Spinal cord (tissue), 10 donors: ENCODE data around the gene CNOT2. TPM values are rescaled to one million over a fixed set of nuclear protein-coding genes. Genes with fewer than 3 reads are reported as not detected.

ENCODE experiments used
- DNase-seq, 6 donors: peaks; one replicate each; pipeline versions ENCODE4 v3.0.0 to v3.0.0-alpha.2; 2013 to 2015; ENCODE audit warnings: low spot score in 6 of 6, low read depth in 4 of 6
- H3K27ac ChIP-seq: one replicate; pipeline ENCODE4 v1.5.1; 2013; ENCODE audit warnings: low read depth, low read length, control low read depth
- H3K27me3 ChIP-seq: one replicate; pipeline ENCODE4 v1.6.1; 2013; ENCODE audit warnings: low read length; ENCODE audit not compliant: control insufficient read depth, insufficient read depth
- H3K36me3 ChIP-seq: one replicate; pipeline ENCODE4 v1.6.1; 2013; ENCODE audit warnings: low read length; ENCODE audit not compliant: control insufficient read depth, insufficient read depth
- H3K4me1 ChIP-seq: one replicate; pipeline ENCODE4 v1.6.1; 2013; ENCODE audit warnings: low read length; ENCODE audit not compliant: control insufficient read depth, insufficient read depth
- H3K4me3 ChIP-seq: one replicate; pipeline ENCODE4 v1.5.1; 2013; ENCODE audit warnings: low read depth, low read length, control low read depth
- H3K9me3 ChIP-seq: one replicate; pipeline ENCODE4 v1.6.1; 2013; ENCODE audit warnings: low read length; ENCODE audit not compliant: control insufficient read depth, insufficient read depth
- WGBS: methylation state at CpG from one replicate; pipeline ENCODE4 v1.1.5; 2013; ENCODE audit warnings: missing lambda C conversion rate; ENCODE audit not compliant: insufficient coverage; 5-methylcytosine and 5-hydroxymethylcytosine counted together
- polyA plus RNA-seq, 2 donors: library from polyadenylated mRNA; unstranded; fragments of 120-200 nt; gene quantifications; one replicate each; pipeline ENCODE4 v1.2.1, GENCODE V29; 2013; ENCODE audit not compliant: insufficient read length in 2 of 2
- total RNA-seq, 2 donors: library from RNA; depleted of rRNA in 1 of 2; stranded (reverse); fragments of 120-200 nt in 1 of 2; fragments of >200 nt in 1 of 2; gene quantifications; one replicate each; pipeline versions ENCODE4 v1.2.3 to v1.2.4, GENCODE V29; 2013 to 2014
- donor health status: healthy.

The CNOT2 gene
- total and polyA plus RNA-seq, 4 donors = 72.9 to 155 (median 102) TPM

DNA sequence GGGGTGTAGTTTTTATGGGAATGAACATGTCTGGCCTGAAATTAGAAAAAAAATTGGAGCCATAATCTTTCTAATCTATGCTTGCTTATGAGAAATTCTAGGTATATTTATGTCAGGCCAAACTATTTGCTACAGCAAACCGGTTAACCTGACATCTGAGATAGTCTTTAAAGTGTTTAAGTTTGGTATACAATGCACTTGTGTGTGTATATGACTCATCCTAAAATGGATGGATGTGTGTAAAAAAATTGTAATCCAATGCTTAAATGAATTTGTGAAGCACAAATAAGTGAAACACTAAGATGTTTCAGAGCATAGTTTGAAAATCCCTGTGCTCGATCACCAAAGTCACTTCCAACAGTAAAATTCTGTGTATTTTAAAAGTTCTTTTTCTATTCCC lies 6.7 kb downstream of the CNOT2 start:
- Histone ChIP-seq H3K4me3 (no peak overlapping the region), H3K27me3 (no peaks in the 10 kb centered on the region), H3K27ac (no peak overlapping the region), H3K9me3 (no peaks in the 10 kb centered on the region), H3K4me1 (no peaks in the 10 kb centered on the region), H3K36me3 (no peaks in the 10 kb centered on the region)
- WGBS = 100% methylated on average over 1 of the region's 2 CpGs
- no peak for DNase-seq

DNA sequence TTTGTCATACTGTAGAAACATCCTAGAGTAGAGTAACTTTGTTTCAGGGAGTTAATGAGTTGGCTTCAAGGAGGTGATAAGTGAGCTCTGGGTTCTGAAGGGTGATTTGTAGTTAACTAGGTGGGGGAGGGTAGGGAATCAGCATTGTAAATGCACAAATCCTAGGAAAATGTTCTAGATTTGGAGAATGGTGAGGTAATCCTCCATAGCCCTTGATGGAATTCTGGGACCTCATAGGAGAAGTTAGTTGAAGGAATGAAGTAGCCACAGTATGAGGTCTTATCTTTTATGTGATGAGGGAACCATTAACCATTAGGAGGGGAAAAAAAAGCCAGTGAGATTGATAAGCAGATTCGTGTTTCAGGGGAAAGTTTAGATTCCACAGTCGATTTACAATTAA lies 8.0 kb downstream of the CNOT2 start:
- Histone ChIP-seq H3K4me3 (no peak overlapping the region), H3K36me3 (no peaks in the 10 kb centered on the region), H3K27me3 (no peaks in the 10 kb centered on the region), H3K4me1 (no peaks in the 10 kb centered on the region), H3K27ac (no peak overlapping the region), H3K9me3 (no peaks in the 10 kb centered on the region)
- DNase-seq = no peak
- no CpG with 5 or more reads among the region's 2 CpGs for WGBS

DNA sequence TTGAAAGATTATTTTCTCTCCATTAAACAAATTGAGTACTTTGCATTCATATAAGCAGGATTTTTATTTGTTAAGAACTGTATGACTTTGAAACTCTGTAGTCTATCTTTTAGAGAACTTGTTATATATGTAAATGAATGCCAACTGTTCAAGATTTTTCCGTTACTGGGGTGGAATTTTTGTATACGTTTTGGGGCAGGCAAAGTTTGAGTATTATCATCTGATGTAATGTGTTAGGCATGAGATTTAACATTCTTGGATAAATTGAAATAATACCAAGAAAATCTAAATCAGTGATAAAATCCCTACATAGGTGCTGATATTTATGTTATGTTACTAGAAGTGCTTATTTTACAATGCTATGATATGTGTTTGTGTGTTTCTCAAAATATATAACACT lies 8.4 kb downstream of the CNOT2 start:
- Histone ChIP-seq H3K4me1 (no peaks in the 10 kb centered on the region), H3K4me3 (no peak overlapping the region), H3K36me3 (no peaks in the 10 kb centered on the region), H3K27me3 (no peaks in the 10 kb centered on the region), H3K27ac (no peak overlapping the region), H3K9me3 (no peaks in the 10 kb centered on the region)
- WGBS = no CpG with 5 or more reads among the region's 2 CpGs
- DNase-seq = no peak

DNA sequence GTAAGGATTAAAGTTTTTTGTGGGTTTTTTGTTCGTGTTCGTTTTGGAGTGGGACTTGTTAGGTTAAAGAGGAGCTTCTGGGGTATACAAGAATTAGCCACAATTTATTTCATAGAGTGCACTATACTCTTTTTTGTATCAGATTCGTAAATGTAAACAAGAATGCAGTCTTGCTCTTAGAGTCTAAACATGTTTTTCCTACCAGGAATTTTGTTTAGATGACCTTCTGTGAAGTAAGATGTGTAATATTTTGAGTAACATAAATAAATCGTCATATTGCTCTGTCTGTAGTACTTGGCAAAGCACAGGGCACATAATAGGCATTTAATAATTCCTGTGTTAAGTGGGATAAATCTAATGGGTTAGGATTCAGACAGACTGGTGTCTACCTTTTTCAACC lies 9.6 kb downstream of the CNOT2 start:
- 88% methylated on average over 1 of the region's 4 CpGs for WGBS
- Histone ChIP-seq H3K27me3 (no peaks in the 10 kb centered on the region), H3K27ac (no peak overlapping the region), H3K4me1 (no peaks in the 10 kb centered on the region), H3K36me3 (no peaks in the 10 kb centered on the region), H3K9me3 (no peaks in the 10 kb centered on the region), H3K4me3 (no peak overlapping the region)
- DNase-seq = no peak

DNA sequence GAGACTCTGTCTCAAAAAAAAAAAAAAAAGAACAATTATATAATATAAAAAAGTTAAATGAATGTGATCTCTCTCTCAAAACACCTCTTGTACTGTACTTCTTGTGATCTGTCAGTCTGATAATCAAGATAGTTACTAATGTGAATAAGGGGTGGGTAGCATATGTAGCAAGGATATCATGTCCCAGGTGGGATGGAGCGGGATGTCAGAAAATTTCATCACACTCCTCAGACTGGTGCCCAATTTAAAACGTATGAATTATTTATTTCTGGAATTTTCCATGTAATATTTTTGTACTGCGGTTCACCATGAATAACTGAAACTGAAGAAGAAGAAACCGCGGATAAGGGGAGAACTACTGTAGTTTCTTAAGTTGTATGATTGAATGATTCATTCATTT lies 11.0 kb downstream of the CNOT2 start:
- Histone ChIP-seq H3K27ac (no peak overlapping the region), H3K27me3 (no peaks in the 10 kb centered on the region), H3K4me3 (no peak overlapping the region), H3K4me1 (no peaks in the 10 kb centered on the region), H3K9me3 (no peaks in the 10 kb centered on the region), H3K36me3 (no peaks in the 10 kb centered on the region)
- WGBS = no CpG with 5 or more reads among the region's 5 CpGs
- no peak for DNase-seq

DNA sequence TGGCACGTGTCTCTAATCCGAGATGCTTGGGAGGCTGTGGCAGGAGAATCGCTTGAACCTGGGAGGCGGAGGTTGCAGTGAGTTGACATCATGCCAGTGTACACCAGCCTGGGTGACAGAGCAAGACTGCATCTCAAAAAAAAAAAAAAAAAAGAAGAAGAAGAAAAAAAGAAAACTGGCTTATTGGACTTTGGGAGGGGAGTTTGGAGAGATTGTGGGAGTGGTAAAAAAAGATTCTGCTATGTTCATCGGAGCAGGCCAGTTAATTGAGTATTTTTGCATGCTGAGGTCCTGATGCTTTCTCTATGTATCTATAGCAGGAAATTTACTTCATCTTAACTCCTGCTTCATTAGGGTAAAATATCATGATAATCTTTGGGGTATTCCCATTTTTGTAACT lies 11.6 kb downstream of the CNOT2 start:
- Histone ChIP-seq H3K27ac (no peak overlapping the region), H3K4me1 (no peaks in the 10 kb centered on the region)

DNA sequence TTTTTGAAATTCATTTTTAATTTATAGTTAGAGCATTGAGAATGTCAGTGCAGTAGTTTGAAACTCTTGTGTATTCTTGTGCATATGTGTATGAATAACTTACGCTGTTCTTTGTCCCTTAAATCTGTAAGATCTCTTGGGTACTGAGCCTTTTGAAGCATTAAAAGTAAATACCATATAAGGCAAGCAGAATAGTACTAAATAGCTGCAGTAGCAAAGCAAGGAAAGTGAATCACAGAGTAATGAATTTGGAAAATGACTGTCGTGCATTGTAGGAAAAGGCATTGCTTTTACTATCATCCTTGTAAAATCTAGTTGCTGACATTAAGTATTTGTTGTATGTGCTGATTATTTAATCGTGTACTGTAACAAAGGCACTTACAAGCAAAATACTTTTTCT lies 12.1 kb downstream of the CNOT2 start:
- Histone ChIP-seq H3K4me1 (no peaks in the 10 kb centered on the region), H3K27me3 (no peaks in the 10 kb centered on the region), H3K27ac (no peak overlapping the region), H3K9me3 (no peaks in the 10 kb centered on the region), H3K36me3 (no peaks in the 10 kb centered on the region), H3K4me3 (no peak overlapping the region)
- peak in 1 of 6 donors; percentile 24 for DNase-seq
- no CpG with 5 or more reads among the region's 3 CpGs for WGBS

More for the DNA sequence above, 11.6 kb downstream of the CNOT2 start:
- Histone ChIP-seq H3K9me3 (no peaks in the 10 kb centered on the region), H3K36me3 (no peaks in the 10 kb centered on the region), H3K4me3 (no peak overlapping the region), H3K27me3 (no peaks in the 10 kb centered on the region)
- DNase-seq = no peak
- 89% methylated on average over 3 of the region's 5 CpGs for WGBS

DNA sequence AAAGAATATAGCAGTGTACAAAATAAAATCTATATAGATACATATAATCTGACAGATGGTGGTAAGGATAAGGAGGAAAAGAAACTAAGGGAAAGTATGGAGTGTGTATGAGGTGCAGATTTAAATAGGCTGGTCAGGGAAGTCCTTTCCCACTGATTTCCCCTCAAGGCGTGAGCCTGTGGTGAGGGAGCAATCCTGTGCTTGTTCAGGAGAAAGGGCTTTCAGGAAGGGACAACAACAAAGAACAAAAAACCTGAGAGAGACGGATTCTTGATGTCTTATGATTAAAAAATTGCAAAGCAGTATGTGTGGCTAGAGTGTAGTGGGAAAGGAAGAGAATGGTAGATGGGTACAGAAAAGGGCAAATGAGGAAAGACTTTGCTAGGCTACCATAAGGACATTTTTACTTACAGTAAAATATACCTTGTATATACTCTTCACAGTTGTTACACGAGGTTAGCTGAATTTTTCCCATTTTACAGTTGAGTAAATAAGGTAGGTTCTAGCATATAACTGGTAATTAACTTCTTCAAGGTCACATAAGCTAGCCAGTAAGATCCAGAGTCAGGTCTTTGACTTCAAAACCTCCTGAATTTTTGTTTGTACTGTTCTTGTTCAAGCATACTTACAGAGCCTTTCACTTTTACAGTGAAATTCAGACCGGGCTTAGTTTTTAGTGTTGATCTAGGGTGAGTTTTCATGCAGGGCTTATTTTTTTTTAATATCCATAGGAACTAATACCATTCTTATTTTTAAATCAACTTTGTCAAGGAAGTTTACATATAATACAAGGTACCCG lies 15.6 kb downstream of the CNOT2 start:
- Histone ChIP-seq H3K4me3 (no peak overlapping the region), H3K36me3 (no peaks in the 10 kb centered on the region), H3K27ac (no peak overlapping the region), H3K27me3 (no peaks in the 10 kb centered on the region), H3K9me3 (no peaks in the 10 kb centered on the region), H3K4me1 (no peaks in the 10 kb centered on the region)
- 89% methylated on average over 2 of the region's 5 CpGs for WGBS
- DNase-seq = no peak

DNA sequence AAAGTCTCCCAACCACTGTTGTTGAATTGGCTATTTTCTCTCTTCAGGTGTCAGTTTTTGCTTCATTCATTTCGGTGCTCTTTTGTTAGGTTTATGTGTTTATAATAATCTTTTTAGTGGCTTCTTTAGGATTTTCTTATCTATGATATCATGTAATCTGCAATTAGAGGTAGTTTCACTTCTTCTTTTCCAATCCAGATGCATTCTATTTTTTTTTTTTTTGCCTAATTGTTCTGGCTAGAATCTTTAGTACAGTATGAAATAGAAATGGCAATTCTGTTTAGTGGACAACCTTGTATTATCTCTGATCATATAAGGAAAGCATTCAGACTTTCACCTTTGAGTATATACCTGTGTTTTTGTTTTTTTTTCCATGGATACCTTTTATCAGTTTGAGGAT lies 17.4 kb downstream of the CNOT2 start:
- Histone ChIP-seq H3K27ac (no peak overlapping the region), H3K4me1 (no peaks in the 10 kb centered on the region), H3K9me3 (no peaks in the 10 kb centered on the region), H3K27me3 (no peaks in the 10 kb centered on the region), H3K4me3 (no peak overlapping the region), H3K36me3 (no peaks in the 10 kb centered on the region)
- no peak for DNase-seq
- WGBS = no CpG with 5 or more reads among the region's 1 CpG

DNA sequence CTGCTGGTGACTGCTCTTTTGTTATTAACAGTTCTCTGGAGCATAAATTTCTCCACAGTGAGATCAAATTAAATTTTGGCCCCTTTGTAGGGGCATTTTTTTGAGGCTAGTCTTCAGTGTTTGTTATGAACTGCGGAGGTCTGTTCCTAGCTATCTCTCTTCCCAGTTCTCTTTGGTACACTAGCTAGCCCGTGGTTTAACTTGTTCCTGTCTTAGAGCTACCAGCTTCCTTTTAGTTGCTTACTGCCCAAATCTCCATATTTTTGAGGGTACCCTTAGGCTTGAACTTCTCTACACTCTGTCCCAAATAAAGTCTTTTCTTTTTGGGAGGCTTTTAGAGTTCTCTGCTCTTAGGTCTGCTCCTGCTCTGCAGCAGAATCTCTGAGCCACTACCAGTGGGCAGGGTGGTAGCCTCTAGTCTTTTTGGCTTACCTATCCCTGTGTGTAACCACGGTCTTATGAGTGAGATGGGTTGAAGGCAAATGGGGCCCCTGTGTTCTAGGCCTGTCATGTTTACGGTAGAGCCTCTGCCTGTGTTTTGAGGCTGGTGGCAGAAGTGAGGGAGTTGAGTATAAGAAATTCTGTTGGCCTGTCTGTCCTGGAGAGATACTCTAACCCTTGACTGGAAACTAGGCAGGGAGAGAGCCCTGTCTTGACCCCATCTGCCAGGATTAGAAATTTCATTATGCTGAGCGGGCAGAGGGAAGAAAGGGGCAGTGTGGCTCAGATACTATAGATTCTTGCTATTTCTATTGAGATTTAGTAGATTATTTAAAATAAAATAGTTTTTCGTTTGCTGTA lies 21.0 kb downstream of the CNOT2 start:
- WGBS = 84% methylated on average over 4 of the region's 6 CpGs
- no peak overlapping the region for H3K27ac ChIP-seq
- no peaks in the 10 kb centered on the region for H3K4me1 ChIP-seq
- H3K36me3 ChIP-seq = no peaks in the 10 kb centered on the region
- H3K9me3 ChIP-seq = no peaks in the 10 kb centered on the region
- H3K27me3 ChIP-seq = no peaks in the 10 kb centered on the region
- no peak overlapping the region for H3K4me3 ChIP-seq
- no peak for DNase-seq
